IMR-90 (cell line): Measurements from ENCODE around the gene SHROOM3. TPM values are rescaled to one million over a fixed set of nuclear protein-coding genes. Genes with fewer than 3 reads are reported as not detected.

Source experiments
- ATAC-seq: fragments of 200-7000 bp; cut with Tn5 transposase; 2 replicates; pipeline ENCODE4 v1.9.1; 2020; ENCODE audit warnings: low read depth, mild to moderate bottlenecking, moderate library complexity
- BruUV-seq: library from RNA; stranded (reverse); fragments of 400-500 nt; replicated peaks from 2 replicates; lab custom pipeline; 2021; lab: Mats Ljungman, UMichigan
- CTCF ChIA-PET: fragments of 300-600 bp; formaldehyde crosslinking; extraction: SDS; loops from one replicate; lab custom pipeline; 2021; ENCODE audit warnings: antibody characterized with exemption; lab: Yijun Ruan, JAX
- POLR2A ChIA-PET: fragments of 300-600 bp; sonication (Branson Sonifier 250); formaldehyde crosslinking; loops from one replicate; lab custom pipeline; 2022; ENCODE audit warnings: antibody characterized with exemption; ENCODE audit not compliant: unreplicated experiment; lab: Charles Lee
- DNase-seq: peaks from one replicate; pipeline ENCODE4 v3.0.0; 2013
- H2AFZ ChIP-seq: replicated peaks from 2 replicates; pipeline ENCODE3; 2013; ENCODE audit warnings: low read length, mild to moderate bottlenecking; ENCODE audit not compliant: poor library complexity
- H2AK5ac ChIP-seq: 2 replicates; pipeline ENCODE4 v1.6.1; 2013; ENCODE audit warnings: low read depth, low read length, inconsistent platforms
- H2AK9ac ChIP-seq: replicated peaks from 2 replicates; pipeline ENCODE3; 2013; ENCODE audit warnings: mild to moderate bottlenecking, low read depth, low read length, moderate library complexity; ENCODE audit not compliant: poor library complexity
- H2BK120ac ChIP-seq: 2 replicates; pipeline ENCODE4 v1.6.1; 2013; ENCODE audit warnings: low read depth, low read length, inconsistent platforms
- H2BK15ac ChIP-seq: 3 replicates; pipeline ENCODE4 v1.6.1; 2013; ENCODE audit warnings: low read depth, low read length, inconsistent platforms
- H2BK20ac ChIP-seq: 2 replicates; pipeline ENCODE4 v1.6.1; 2013; ENCODE audit warnings: low read depth, mild to moderate bottlenecking, inconsistent platforms, low read length, moderate library complexity
- H2BK5ac ChIP-seq: 2 replicates; pipeline ENCODE4 v1.6.1; 2013; ENCODE audit warnings: mild to moderate bottlenecking, low read depth, low read length, inconsistent platforms; ENCODE audit not compliant: poor library complexity, severe bottlenecking
- H3K14ac ChIP-seq: replicated peaks from 2 replicates; pipeline ENCODE4 v1.6.1; 2013; ENCODE audit warnings: low read depth, low read length, inconsistent platforms
- H3K18ac ChIP-seq: 2 replicates; pipeline ENCODE4 v1.6.1; 2013; ENCODE audit warnings: low read depth, low read length, control low read depth
- H3K23ac ChIP-seq: 2 replicates; pipeline ENCODE4 v1.6.1; 2013; ENCODE audit warnings: low read depth, low read length, inconsistent platforms
- H3K27ac ChIP-seq: 2 replicates; pipeline ENCODE4 v1.5.1; 2013; ENCODE audit warnings: mild to moderate bottlenecking, control low read depth, low read length; ENCODE audit not compliant: insufficient read depth
- H3K27me3 ChIP-seq: 2 replicates; pipeline ENCODE4 v1.6.1; 2013; ENCODE audit warnings: low read length; ENCODE audit not compliant: control insufficient read depth, insufficient read depth
- H3K36me3 ChIP-seq: 2 replicates; pipeline ENCODE4 v1.6.1; 2013; ENCODE audit warnings: low read length, mixed read lengths; ENCODE audit not compliant: control insufficient read depth, insufficient read depth
- H3K4ac ChIP-seq: 2 replicates; pipeline ENCODE4 v1.6.1; 2013; ENCODE audit warnings: low read depth, low read length, inconsistent platforms
- H3K4me1 ChIP-seq: 2 replicates; pipeline ENCODE4 v1.6.1; 2013; ENCODE audit warnings: low read length, mixed read lengths; ENCODE audit not compliant: control insufficient read depth, insufficient read depth
- H3K4me2 ChIP-seq: 2 replicates; pipeline ENCODE4 v1.6.1; 2013; ENCODE audit warnings: low read depth, mild to moderate bottlenecking, control low read depth, low read length, moderate library complexity
- H3K4me3 ChIP-seq: 2 replicates; pipeline ENCODE4 v1.5.1; 2013; ENCODE audit warnings: low read depth, mild to moderate bottlenecking, control low read depth, low read length, moderate library complexity; ENCODE audit not compliant: insufficient read depth
- H3K56ac ChIP-seq: 2 replicates; pipeline ENCODE4 v1.6.1; 2013; ENCODE audit warnings: low read length, inconsistent platforms; ENCODE audit not compliant: insufficient read depth; ENCODE audit errors: extremely low read depth
- H3K79me1 ChIP-seq, 2 experiments: 2 replicates each; pipeline ENCODE4 v1.6.1; 2013; ENCODE audit warnings: low read length in 2 of 2, inconsistent platforms in 1 of 2, low read depth in 1 of 2
- H3K9ac ChIP-seq: 2 replicates; pipeline ENCODE4 v1.6.1; 2013; ENCODE audit warnings: low read depth, low read length, control low read depth
- H3K9me1 ChIP-seq: 2 replicates; pipeline ENCODE4 v1.6.1; 2013; ENCODE audit warnings: low read length, inconsistent platforms; ENCODE audit not compliant: insufficient read depth
- H3K9me3 ChIP-seq: 2 replicates; pipeline ENCODE4 v1.6.1; 2013; ENCODE audit warnings: low read length; ENCODE audit not compliant: control insufficient read depth, insufficient read depth
- H4K20me1 ChIP-seq: 2 replicates; pipeline ENCODE4 v1.6.1; 2013; ENCODE audit warnings: low read length, inconsistent platforms; ENCODE audit not compliant: insufficient read depth
- H4K5ac ChIP-seq: 2 replicates; pipeline ENCODE4 v1.6.1; 2013; ENCODE audit warnings: mild to moderate bottlenecking, low read depth, low read length, control low read depth
- H4K8ac ChIP-seq, 2 experiments: 2 replicates each; pipeline ENCODE4 v1.6.1; 2013; ENCODE audit warnings: low read depth in 2 of 2, low read length in 2 of 2, control low read depth in 1 of 2, inconsistent platforms in 1 of 2
- H4K91ac ChIP-seq: 2 replicates; pipeline ENCODE4 v1.6.1; 2013; ENCODE audit warnings: low read depth, low read length, inconsistent platforms; ENCODE audit not compliant: insufficient read depth
- BHLHE40 ChIP-seq: fragments of 150-350 bp; IDR thresholded peaks from 2 replicates; pipeline ENCODE4 v1.6.1; 2016; ENCODE audit warnings: mild to moderate bottlenecking, low read depth, low read length
- CEBPB ChIP-seq: IDR thresholded peaks from 2 replicates; pipeline ENCODE4 v1.6.1; 2012; ENCODE audit warnings: low read depth, low read length, improper control_type of control experiment
- CHD1 ChIP-seq: IDR thresholded peaks from 2 replicates; pipeline ENCODE4 v1.6.1; 2012; ENCODE audit warnings: low read depth, low read length, improper control_type of control experiment
- ELK1 ChIP-seq: fragments of 150-350 bp; IDR thresholded peaks from 2 replicates; pipeline ENCODE4 v1.6.1; 2016; ENCODE audit warnings: low read depth, mild to moderate bottlenecking, low read length, moderate library complexity, borderline replicate concordance
- FOS ChIP-seq: fragments of 150-350 bp; IDR thresholded peaks from 2 replicates; pipeline ENCODE4 v1.6.1; 2016; ENCODE audit warnings: low read depth, low read length
- MAFK ChIP-seq: IDR thresholded peaks from 2 replicates; pipeline ENCODE4 v1.6.1; 2012; ENCODE audit warnings: low read depth, low read length, improper control_type of control experiment
- MAZ ChIP-seq: IDR thresholded peaks from 2 replicates; pipeline ENCODE4 v1.6.1; 2012; ENCODE audit warnings: low read depth, mild to moderate bottlenecking, low read length, improper control_type of control experiment, moderate library complexity, borderline replicate concordance
- MXI1 ChIP-seq: IDR thresholded peaks from 2 replicates; pipeline ENCODE4 v1.6.1; 2012; ENCODE audit warnings: low read depth, mild to moderate bottlenecking, low read length, moderate library complexity, borderline replicate concordance
- NFE2L2 ChIP-seq: fragments of 150-350 bp; IDR thresholded peaks from 2 replicates; pipeline ENCODE4 v1.6.1; 2016; ENCODE audit warnings: low read depth, mild to moderate bottlenecking, low read length
- POLR2A ChIP-seq: IDR thresholded peaks from 2 replicates; pipeline ENCODE4 v1.6.1; 2012; ENCODE audit warnings: mild to moderate bottlenecking, low read depth, low read length
- RAD21 ChIP-seq: IDR thresholded peaks from 2 replicates; pipeline ENCODE4 v1.6.1; 2012; ENCODE audit warnings: low read length, improper control_type of control experiment
- RCOR1 ChIP-seq: IDR thresholded peaks from 2 replicates; pipeline ENCODE4 v1.6.1; 2012; ENCODE audit warnings: mild to moderate bottlenecking, low read length, improper control_type of control experiment; ENCODE audit not compliant: insufficient replicate concordance
- SMC3 ChIP-seq: fragments of 150-350 bp; IDR thresholded peaks from 2 replicates; pipeline ENCODE4 v1.6.1; 2016; ENCODE audit warnings: low read depth, mild to moderate bottlenecking, antibody characterized with exemption, low read length, moderate library complexity
- USF2 ChIP-seq: fragments of 150-350 bp; IDR thresholded peaks from 2 replicates; pipeline ENCODE4 v1.6.1; 2017; ENCODE audit warnings: mild to moderate bottlenecking, antibody characterized with exemption, low read length, low read depth
- whole genome bisulfite sequencing, 2 experiments: methylation state at CpG; one replicate each; pipeline versions ENCODE4 v1.1.5 to v1.1.7; 2013; ENCODE audit warnings: missing lambda C conversion rate in 2 of 2; ENCODE audit not compliant: insufficient read length in 1 of 2; ENCODE audit errors: extremely low coverage in 2 of 2; 5-methylcytosine and 5-hydroxymethylcytosine counted together
- dilution Hi-C: fragments of 300-500 bp; cut with HindIII; formaldehyde crosslinking; loops from one replicate; pipeline ENCODE4 v1.14.3; 2018; ENCODE audit warnings: low sequenced_read_pairs; ENCODE audit not compliant: unreplicated experiment
- in situ Hi-C: fragments of 300-500 bp; cut with MboI; formaldehyde crosslinking; loops from 3 replicates; pipeline ENCODE4 v1.14.3; 2019; ENCODE audit warnings: low sequenced_read_pairs, inconsistent platforms, mixed read lengths
- intact Hi-C: fragments of 100-400 bp; cut with micrococcal nuclease; formaldehyde crosslinking; loops from 2 replicates; pipeline ENCODE4 v1.10.0; 2022
- polyA plus RNA-seq, 3 experiments: library from polyadenylated mRNA; depleted of rRNA; stranded (reverse); fragments of >200 nt; gene quantifications; 2 replicates each; pipeline ENCODE4 v1.2.3, GENCODE V29; 2012; ENCODE audit warnings: low replicate concordance in 1 of 3
- total RNA-seq: library from RNA; depleted of rRNA; stranded (reverse); fragments of >200 nt; gene quantifications from 2 replicates; pipeline ENCODE4 v1.2.3, GENCODE V29; 2012

SHROOM3 gene
- total and polyA plus RNA-seq, 2 of the 4 experiments (the other 2 are of a cell fraction), result 10.8 to 19.5 TPM

DNA sequence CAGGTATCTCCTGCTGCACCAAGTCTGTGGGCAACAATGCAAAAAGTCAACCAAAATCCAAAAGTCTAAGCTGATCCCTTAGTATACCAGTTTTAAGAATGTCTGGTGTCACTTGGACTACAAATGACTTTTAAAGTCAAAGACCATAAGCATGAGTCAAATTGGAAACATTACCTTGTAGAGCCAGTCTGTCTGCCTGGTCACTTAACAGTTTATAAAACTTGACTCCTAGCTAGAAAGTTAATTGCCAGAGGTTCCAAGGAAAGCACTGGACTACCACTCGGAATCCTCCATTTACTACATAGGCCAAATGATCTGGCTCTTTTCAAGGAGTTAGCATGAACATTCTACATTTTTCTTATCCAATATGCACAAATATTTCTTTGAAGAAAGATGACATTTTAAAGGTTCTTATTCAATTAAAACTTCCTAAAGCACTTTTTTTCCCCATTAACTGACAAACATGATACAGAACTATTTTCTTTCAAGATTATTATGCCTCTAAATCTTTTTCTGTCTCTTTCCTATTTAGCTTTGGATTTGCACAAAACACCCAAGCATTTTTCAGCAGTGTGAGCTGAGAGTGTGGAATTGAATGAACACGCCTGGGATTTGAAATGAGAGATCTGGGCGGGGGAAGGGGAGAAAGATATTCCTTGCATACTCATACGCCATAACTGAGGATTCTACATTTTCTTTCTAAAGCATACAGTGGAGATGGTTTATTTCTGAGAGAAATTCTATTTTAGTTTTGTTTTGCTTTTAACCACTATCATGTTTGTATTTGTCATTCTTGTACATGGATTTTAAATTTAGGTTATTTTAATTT is 188.4 kb downstream of the SHROOM3 start:
- BruUV-seq, result no TSS peak
- Histone ChIP-seq H2AK5ac (peak overlapping the region; percentile 71; the same call in 1 of the 2 replicates), H3K27ac (peak overlapping the region; percentile 53; the same call in 1 of the 2 replicates), H2BK120ac (peak overlapping the region; percentile 78), H3K4me3 (no peak overlapping the region), H3K9me3 (no peaks in the 10 kb centered on the region), H3K9me1 (peaks cover 10% of the 10 kb centered on the region), H4K91ac (peak overlapping the region; percentile 81), H2BK20ac (peak overlapping the region; percentile 72), H3K14ac (peak overlapping the region; percentile 39), H4K8ac (peak overlapping the region; percentile 20 to 75; a peak in 3 of 4 replicates), H3K56ac (peak overlapping the region; percentile 46; the same call in 1 of the 2 replicates), H3K4me2 (peak overlapping the region; percentile 28; the same call in 1 of the 2 replicates), H3K4ac (peak overlapping the region; percentile 99), H2AFZ (no peak overlapping the region), H3K27me3 (no peaks in the 10 kb centered on the region), H2AK9ac (no peak overlapping the region), H3K36me3 (no peaks in the 10 kb centered on the region), H3K23ac (peak overlapping the region; percentile 10), H3K18ac (peak overlapping the region; percentile 73; the same call in 1 of the 2 replicates), H3K79me1 (peaks cover 0 to 10% of the 10 kb centered on the region in 2 experiments; a peak in 2 of 4 replicates), H3K4me1 (peaks cover 13% of the 10 kb centered on the region), H4K5ac (peak overlapping the region; percentile 35; the same call in 1 of the 2 replicates), H4K20me1 (no peaks in the 10 kb centered on the region), H2BK15ac (peak overlapping the region; percentile 73; the same call in 2 of the 3 replicates), H2BK5ac (peak overlapping the region; percentile 98), H3K9ac (peak overlapping the region; percentile 46; the same call in 1 of the 2 replicates)
- ChIA-PET CTCF (no interaction called here), POLR2A (no interaction called here)
- ATAC-seq (no peak), DNase-seq (no peak)
- dilution Hi-C loops, result no loop called here
- intact Hi-C loops, result loop anchor here (10.0 kb wide), 1 partner anchor 321 kb away; the partner anchor contains the start of gene SEPTIN11
- in situ Hi-C loops, result no loop called here
- WGBS, 2 experiments, result no CpG with 5 or more reads among the region's 4 CpGs
- TF ChIP-seq MAFK (no peak), CEBPB (no peak), POLR2A (no peak), ELK1 (no peak), RCOR1 (no peak), USF2 (no peak), MAZ (no peak), SMC3 (no peak), NFE2L2 (no peak), FOS (no peak), MXI1 (no peak), CHD1 (no peak), BHLHE40 (no peak), RAD21 (no peak)
